ENCODE results near the gene PUS10. TPM values are rescaled to one million over a fixed set of nuclear protein-coding genes. Genes with fewer than 3 reads are reported as not detected.
"Not testable (repeated sequence)": the region's sequence is repeated elsewhere in the genome, so short reads cannot be mapped to it uniquely, and the experiment has no call there.

PUS10 gene
- polyA plus RNA-seq, 2 of the 4 experiments (the other 2 are of a cell fraction) = 3.3 to 9.3 TPM

- Histone ChIP-seq H3K4me1 (peaks cover 9% of the 10 kb centered on the region), H3K4me3 (no peak overlapping the region), H3K4me2 (no peak overlapping the region), H3K27ac (no peak overlapping the region), H3K9me3 (no peaks in the 10 kb centered on the region)
- ChIA-PET POLR2A (no interaction called here), CTCF (no interaction called here)
- ATAC-seq (no peak), FAIRE-seq (no peak), DNase-seq (ENCODE audit: low read depth in 1 of 2, low spot score in 1 of 2) (no peak)
- no peak for TF ChIP-seq FOXS1 (CRISPR knock-in tag; IDR thresholded peaks at IDR 0.05)
- no peak for TF ChIP-seq CEBPB (IDR thresholded peaks at IDR 0.05)
- TF ChIP-seq CTCF (IDR thresholded peaks at IDR 0.05) = no peak
- no peak for TF ChIP-seq HMGXB4 (CRISPR knock-in tag; IDR thresholded peaks at IDR 0.05; ENCODE audit: borderline replicate concordance)
- TF ChIP-seq USF2 (IDR thresholded peaks at IDR 0.05) = no peak
- TF ChIP-seq HES2 (IDR thresholded peaks at IDR 0.05) = no peak
- 80% methylated on average over 1 of the region's 1 CpG for WGBS (ENCODE audit: missing lambda C conversion rate)
These were observed 33.3 kb downstream of the PUS10 start for GRCh38 chr2:60984720-60985119.

- ATAC-seq; H3K4me3 ChIP-seq; H3K4me1 ChIP-seq; H3K27ac ChIP-seq; H3K4me2 ChIP-seq; FAIRE-seq; POLR2A ChIA-PET; DNase-seq (ENCODE audit: low read depth in 1 of 2, low spot score in 1 of 2); H3K9me3 ChIP-seq: not testable (repeated sequence)
- TF ChIP-seq ZC3H11A (IDR thresholded peaks at IDR 0.05) = peak; percentile 32
- CTCF ChIA-PET = interaction anchor here (0.8 to 1.4 kb wide), 2 partner anchors 148 to 275 kb away, joined by 3 read pairs; no protein-coding TSS in a partner anchor
- whole genome bisulfite sequencing (ENCODE audit: missing lambda C conversion rate) = 95% methylated on average over 3 of the region's 3 CpGs
These were observed 36.0 kb downstream of the PUS10 start for GRCh38 chr2:60982066-60982465.

GRCh38 chr2:60980071-60980815 lies 37.8 kb downstream of the PUS10 start:
- H3K4me3 ChIP-seq = no peak overlapping the region
- POLR2A ChIA-PET = no interaction called here
- DNase-seq (ENCODE audit: low read depth in 1 of 2, low spot score in 1 of 2) = no peak
- no peak for FAIRE-seq
- no peaks in the 10 kb centered on the region for H3K9me3 ChIP-seq
- no peaks in the 10 kb centered on the region for H3K4me1 ChIP-seq
- no peak overlapping the region for H3K4me2 ChIP-seq
- WGBS (ENCODE audit: missing lambda C conversion rate) = 76% methylated on average over 3 of the region's 3 CpGs
- no peak overlapping the region for H3K27ac ChIP-seq
- CTCF ChIA-PET = interaction anchor here (0.6 to 1.6 kb wide), 3 partner anchors 19 to 198 kb away, joined by 4 to 7 read pairs (median 4); no protein-coding TSS in a partner anchor
- no peak for ATAC-seq
- TF ChIP-seq POLR2A (IDR thresholded peaks at IDR 0.05; ENCODE audit: low read length) (no peak), RFX5 (IDR thresholded peaks at IDR 0.05) (no peak), SMC3 (IDR thresholded peaks at IDR 0.05) (no peak), POLR2AphosphoS2 (conservative IDR thresholded peaks at IDR 0.05; ENCODE audit: low read length) (no peak), EHMT2 (IDR thresholded peaks at IDR 0.05; ENCODE audit: low read depth) (no peak), BHLHE40 (IDR thresholded peaks at IDR 0.05; ENCODE audit: low read depth, low read length) (no peak), EHF (CRISPR knock-in tag; IDR thresholded peaks at IDR 0.05) (no peak), FOSL2 (IDR thresholded peaks at IDR 0.05) (no peak), FOSL2 (CRISPR knock-in tag; IDR thresholded peaks at IDR 0.05) (no peak), TFCP2L1 (CRISPR knock-in tag; IDR thresholded peaks at IDR 0.05) (no peak), PBX3 (IDR thresholded peaks at IDR 0.05) (no peak), GATA3 (IDR thresholded peaks at IDR 0.05; ENCODE audit: borderline replicate concordance) (no peak), ELK1 (IDR thresholded peaks at IDR 0.05; ENCODE audit: low read depth, low read length) (no peak), NPAS2 (CRISPR knock-in tag; IDR thresholded peaks at IDR 0.05; ENCODE audit: borderline replicate concordance) (no peak), MAZ (IDR thresholded peaks at IDR 0.05; ENCODE audit: borderline replicate concordance, low read depth, low read length) (no peak), HDAC2 (IDR thresholded peaks at IDR 0.05) (no peak), MYC (IDR thresholded peaks at IDR 0.05; ENCODE audit: borderline replicate concordance, low read length) (no peak), CHD2 (IDR thresholded peaks at IDR 0.05; ENCODE audit: low read length, partially characterized antibody) (no peak), HMGXB4 (CRISPR knock-in tag; IDR thresholded peaks at IDR 0.05; ENCODE audit: borderline replicate concordance) (no peak)

All from A549 (cell line).